GM19324 (cell line): ENCODE data around the gene ZBTB20.
A peak's percentile ranks its signal among the peaks of the same experiment; 100 is the strongest.

Source experiments
- ATAC-seq: cut with Tn5 transposase; IDR thresholded peaks from one replicate; pipeline ENCODE4 v1.9.1; 2021; ENCODE audit warnings: mild to moderate bottlenecking, moderate library complexity; ENCODE audit not compliant: unreplicated experiment, low FRiP score

ZBTB20 gene

GRCh38 chr3:115092220-115092791 lies 54.8 kb downstream of the ZBTB20 start:
- ATAC-seq, result peak; percentile 76

GRCh38 chr3:115090712-115091111 lies 56.4 kb downstream of the ZBTB20 start:
- no peak for ATAC-seq

- ATAC-seq, result no peak
Observed at GRCh38 chr3:115089481-115089880, 57.6 kb downstream of the ZBTB20 start.

- no peak for ATAC-seq
Observed at GRCh38 chr3:115087512-115087911, 59.6 kb downstream of the ZBTB20 start.

GRCh38 chr3:115086344-115086743 lies 60.7 kb downstream of the ZBTB20 start:
- ATAC-seq, result no peak

- ATAC-seq, result no peak
Observed at GRCh38 chr3:115085197-115085865, 61.8 kb downstream of the ZBTB20 start.

- no peak for ATAC-seq
Observed at GRCh38 chr3:115084686-115085085, 62.4 kb downstream of the ZBTB20 start.

GRCh38 chr3:115082260-115082659 lies 64.8 kb downstream of the ZBTB20 start:
- no peak for ATAC-seq

- no peak for ATAC-seq
Observed at GRCh38 chr3:115081444-115081843, 65.6 kb downstream of the ZBTB20 start.

GRCh38 chr3:115077501-115078250 lies 69.4 kb downstream of the ZBTB20 start:
- ATAC-seq, result no peak

GRCh38 chr3:115074502-115074901 lies 72.6 kb downstream of the ZBTB20 start:
- no peak for ATAC-seq

- no peak for ATAC-seq
Observed at GRCh38 chr3:115072265-115073021, 74.6 kb downstream of the ZBTB20 start.

GRCh38 chr3:115071601-115072000 lies 75.5 kb downstream of the ZBTB20 start:
- ATAC-seq, result no peak

GRCh38 chr3:115071166-115071565 lies 75.9 kb downstream of the ZBTB20 start:
- no peak for ATAC-seq

- no peak for ATAC-seq
Observed at GRCh38 chr3:115068799-115069198, 78.3 kb downstream of the ZBTB20 start.

GRCh38 chr3:115062412-115062956 lies 84.6 kb downstream of the ZBTB20 start:
- ATAC-seq, result no peak

- ATAC-seq, result no peak
Observed at GRCh38 chr3:115062009-115062408, 85.1 kb downstream of the ZBTB20 start.

- ATAC-seq, result no peak
Observed at GRCh38 chr3:115052906-115053305, 94.2 kb downstream of the ZBTB20 start.

GRCh38 chr3:115042351-115042750 lies 104.7 kb downstream of the ZBTB20 start:
- ATAC-seq, result no peak

GRCh38 chr3:115040673-115041286 lies 106.3 kb downstream of the ZBTB20 start:
- no peak for ATAC-seq
